ENCODE data around the gene KLHL40.
"Not testable (repeated sequence)": the region's sequence is repeated elsewhere in the genome, so short reads cannot be mapped to it uniquely, and the experiment has no call there.

The KLHL40 gene

DNA sequence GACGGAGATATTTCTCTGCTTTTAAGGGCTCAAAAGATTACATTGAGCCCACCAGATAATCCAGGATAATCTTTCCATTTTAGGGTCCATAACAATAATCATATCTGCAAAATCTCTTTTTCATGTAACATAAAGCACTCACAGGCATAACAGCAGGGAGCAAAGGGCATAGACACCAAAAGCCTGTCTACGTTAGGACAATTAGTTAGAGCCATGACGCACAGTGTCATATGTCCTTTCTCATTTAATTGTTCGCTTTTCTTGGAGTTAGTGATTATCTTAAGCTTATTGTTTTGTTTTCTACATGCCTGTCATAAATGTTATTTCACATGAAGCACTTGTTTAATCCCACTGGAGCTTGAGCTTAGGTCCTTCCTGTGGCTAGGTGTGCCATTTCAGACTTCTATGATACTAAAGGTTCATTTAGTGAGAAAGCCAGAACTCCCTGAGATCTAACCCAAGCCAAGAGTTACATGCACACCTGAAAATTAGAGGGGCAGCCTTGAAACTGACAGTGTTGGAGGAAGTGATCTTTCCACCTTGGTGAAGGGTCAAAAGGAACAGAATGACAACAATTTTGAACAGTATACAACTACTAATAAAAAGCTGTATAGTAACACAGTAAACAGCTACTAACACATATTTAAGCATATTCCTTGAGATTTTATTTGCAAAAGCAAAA is 29.0 kb downstream of the KLHL40 start:
- in situ Hi-C loops (cut with MboI; ENCODE audit: low sequenced_read_pairs): no loop called here

DNA sequence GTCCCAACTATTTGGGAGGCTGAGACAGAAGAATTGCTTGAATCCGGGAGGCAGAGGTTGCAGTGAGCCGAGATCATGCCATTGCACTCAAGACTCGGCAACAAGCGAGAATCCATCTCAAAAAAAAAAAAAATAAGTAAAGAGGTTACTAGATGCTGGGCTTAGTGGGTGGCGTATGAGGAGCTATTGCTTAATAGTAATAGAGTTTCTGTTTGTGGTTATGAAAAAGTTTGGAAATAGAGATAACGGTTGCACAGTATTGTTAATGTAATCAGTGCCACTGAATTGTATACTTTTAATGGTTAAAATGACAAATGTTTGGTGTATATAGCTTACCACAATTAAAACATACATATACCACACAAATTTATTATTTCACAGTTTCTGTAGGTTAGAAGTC is 32.0 kb downstream of the KLHL40 start:
- in situ Hi-C loops (cut with MboI; ENCODE audit: low sequenced_read_pairs): no loop called here

DNA sequence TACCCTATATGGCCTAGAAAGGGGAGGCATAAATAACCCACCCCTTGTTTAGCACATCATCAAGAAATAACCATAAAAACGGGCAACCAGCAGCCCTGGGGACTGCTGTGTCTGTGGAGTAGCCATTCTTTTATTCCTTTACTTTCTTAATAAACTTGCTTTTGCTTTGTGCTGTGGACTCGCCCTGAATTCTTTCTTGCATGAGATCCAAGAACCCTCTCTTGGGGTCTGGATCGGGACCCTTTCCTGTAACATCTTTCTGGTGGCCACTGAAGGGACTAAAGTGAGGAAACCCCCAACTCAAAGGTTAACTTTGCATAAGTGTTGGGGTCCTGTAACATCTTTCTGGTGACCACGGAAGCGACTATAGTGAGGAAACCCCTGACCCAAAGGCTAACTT is 33.0 kb downstream of the KLHL40 start:
- in situ Hi-C loops (cut with MboI; ENCODE audit: low sequenced_read_pairs): no loop called here

DNA sequence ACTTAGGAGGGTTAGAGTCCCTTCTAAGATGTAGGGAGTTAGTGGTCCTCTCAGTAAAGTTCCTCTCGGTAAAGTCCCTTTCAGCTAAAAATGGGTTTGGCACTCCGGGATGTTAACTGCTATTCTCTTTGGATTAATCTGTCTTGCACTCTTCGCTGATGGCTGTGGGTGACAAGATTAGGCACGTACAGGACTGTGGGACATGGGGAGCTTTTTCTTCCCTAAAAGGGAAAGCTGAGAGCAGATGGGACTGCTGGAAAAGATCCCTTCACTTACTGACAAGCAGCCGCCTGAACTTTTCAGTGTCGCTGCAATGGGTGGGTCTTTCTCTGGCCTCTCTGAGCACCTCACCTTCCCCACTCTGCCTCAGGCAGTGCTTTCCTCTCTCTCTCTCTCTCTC is 33.7 kb downstream of the KLHL40 start:
- in situ Hi-C loops (cut with MboI; ENCODE audit: low sequenced_read_pairs): no loop called here

DNA sequence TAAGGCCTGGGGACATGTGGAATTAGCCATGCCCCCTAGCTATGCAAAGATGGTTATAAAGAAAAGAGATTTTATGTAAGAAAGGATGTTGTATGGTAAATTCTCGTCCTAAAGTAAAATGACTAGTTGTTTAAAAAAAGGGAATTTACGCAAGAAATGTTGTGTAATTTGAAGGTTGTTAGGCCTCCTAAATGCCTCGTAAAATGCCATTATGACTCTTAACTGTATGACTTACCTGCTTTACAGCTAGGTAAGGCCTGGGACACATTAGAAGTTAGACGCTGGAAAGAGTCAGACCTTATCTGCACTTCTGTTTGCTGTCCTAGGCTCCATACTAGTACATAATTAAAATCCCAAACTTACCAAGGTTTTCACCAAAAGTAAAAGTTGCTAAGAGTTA is 34.8 kb downstream of the KLHL40 start:
- in situ Hi-C loops (cut with MboI; ENCODE audit: low sequenced_read_pairs): no loop called here

DNA sequence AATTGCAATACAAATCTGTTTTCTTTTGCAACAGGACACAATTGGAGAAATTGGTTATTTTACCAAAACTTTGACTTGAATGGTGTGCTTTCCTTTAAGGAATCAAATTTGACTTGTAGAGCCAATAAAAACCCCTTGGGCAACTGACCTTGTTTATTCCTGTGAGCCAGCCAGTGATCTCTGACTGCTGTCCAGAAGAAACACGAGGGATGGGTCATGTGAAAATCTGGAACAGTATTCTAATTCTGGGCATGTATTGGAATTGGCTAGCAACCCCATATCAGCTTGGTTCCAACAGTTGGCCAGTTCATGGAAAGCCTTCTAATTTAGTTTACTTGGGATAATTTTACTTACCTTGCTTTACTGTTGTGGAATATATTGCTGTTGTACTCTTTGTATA is 36.4 kb downstream of the KLHL40 start:
- in situ Hi-C loops (cut with MboI; ENCODE audit: low sequenced_read_pairs): no loop called here

DNA sequence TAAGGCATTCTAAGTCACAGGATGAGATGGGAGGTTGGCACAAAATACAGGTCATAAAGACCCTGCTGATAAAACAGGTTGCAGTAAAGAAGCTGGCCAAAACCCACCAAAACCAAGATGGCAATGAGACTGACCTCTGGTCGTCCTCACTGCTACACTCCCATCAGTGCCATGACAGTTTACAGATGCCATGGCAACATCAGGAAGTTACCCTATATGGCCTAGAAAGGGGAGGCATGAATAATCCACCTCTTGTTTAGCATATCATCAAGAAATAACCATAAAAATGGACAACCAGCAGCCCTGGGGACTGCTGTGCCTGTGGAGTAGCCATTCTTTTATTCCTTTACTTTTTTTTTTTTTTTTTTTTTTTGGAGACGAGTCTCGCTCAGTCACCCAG is 37.1 kb downstream of the KLHL40 start:
- in situ Hi-C loops (cut with MboI; ENCODE audit: low sequenced_read_pairs): not testable (repeated sequence)

DNA sequence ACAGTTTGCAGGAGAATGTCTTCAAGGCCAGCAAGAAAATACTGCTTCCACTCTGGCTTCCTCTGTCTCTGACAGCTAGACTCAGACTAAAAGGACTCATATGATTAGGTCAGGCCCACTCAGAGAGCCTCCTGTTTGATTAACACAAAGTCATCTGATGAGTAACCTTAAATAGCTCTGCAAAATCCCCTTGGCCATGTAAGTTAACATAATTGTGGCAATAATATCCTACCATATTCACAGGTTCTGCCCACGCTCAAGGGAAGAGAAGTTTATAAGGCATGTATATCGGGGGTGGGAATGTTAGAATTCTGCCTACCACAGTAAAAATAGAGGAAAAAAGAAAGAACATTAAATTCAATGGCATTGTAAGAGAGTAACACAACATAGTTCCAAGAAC is 37.9 kb downstream of the KLHL40 start:
- in situ Hi-C loops (cut with MboI; ENCODE audit: low sequenced_read_pairs): no loop called here

DNA sequence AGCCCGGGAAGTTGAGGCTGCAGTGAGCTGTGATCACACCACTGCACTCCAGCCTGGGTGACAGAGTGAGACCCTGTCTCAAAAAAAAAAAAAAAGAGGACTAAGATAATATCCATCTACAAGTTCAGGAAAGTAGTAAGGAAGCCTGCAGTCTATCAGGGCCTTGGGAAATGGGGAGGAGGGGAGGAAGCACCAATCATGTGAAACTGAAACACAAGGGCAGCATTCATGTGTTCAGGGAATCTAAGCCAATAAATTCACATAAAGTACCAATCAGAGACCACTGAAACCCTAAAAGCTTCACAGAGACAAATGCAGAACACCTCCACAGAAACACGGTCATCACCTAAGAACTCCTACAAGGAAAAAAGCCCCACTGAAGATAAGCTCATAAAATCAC is 40.1 kb downstream of the KLHL40 start:
- in situ Hi-C loops (cut with MboI; ENCODE audit: low sequenced_read_pairs): no loop called here

DNA sequence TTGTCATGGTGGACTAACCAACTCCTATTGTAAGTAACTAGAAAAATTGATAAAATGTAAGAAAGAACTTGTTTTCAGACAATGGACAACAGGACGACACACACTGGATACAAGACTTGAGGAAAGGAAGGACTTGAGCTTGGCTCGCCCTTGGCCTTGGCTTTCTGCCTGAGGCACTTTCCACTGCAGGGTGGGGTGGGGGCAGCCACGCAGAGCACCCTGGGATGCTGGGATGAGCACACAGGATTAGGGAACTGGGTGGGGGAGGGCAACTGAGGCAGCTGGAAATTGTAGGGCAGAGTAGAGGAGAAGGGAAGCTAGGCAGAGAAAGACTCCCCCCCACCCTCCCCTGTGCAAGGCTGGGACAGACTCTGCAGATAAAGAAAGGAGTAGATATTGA is 42.7 kb downstream of the KLHL40 start:
- in situ Hi-C loops (cut with MboI; ENCODE audit: low sequenced_read_pairs): no loop called here

DNA sequence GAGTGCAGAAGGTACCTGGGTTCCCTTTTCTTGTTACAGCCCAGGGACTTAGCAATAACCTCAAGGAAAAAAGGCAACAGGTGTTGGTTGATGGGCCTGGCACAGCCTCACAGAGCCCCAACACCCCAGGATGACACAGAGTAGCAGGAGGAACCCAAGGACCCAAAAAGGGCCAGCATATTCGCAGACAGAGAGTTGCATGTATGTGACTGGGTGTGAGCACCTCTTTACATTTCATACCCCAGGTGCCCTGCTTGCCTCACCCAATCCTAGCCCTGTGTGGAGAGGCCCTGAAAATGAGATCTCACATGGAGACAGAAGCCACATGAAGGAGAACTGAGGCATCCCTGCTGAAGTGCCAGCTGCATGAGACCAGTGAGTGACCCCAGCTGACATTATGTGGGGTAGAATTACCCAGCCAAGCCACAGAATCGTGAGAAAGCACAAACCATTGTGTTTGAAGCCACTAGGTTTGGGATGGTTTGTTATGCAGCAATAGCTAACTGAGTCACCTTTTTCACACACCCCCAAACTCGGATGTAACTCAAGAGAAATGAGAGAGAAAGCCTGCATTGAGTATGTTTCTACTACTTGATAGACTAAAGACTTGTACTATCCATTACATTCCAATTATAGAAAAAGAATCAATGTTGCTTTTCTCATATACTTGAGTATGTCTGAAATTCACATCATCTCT is 43.5 kb downstream of the KLHL40 start:
- in situ Hi-C loops (cut with MboI; ENCODE audit: low sequenced_read_pairs): no loop called here

DNA sequence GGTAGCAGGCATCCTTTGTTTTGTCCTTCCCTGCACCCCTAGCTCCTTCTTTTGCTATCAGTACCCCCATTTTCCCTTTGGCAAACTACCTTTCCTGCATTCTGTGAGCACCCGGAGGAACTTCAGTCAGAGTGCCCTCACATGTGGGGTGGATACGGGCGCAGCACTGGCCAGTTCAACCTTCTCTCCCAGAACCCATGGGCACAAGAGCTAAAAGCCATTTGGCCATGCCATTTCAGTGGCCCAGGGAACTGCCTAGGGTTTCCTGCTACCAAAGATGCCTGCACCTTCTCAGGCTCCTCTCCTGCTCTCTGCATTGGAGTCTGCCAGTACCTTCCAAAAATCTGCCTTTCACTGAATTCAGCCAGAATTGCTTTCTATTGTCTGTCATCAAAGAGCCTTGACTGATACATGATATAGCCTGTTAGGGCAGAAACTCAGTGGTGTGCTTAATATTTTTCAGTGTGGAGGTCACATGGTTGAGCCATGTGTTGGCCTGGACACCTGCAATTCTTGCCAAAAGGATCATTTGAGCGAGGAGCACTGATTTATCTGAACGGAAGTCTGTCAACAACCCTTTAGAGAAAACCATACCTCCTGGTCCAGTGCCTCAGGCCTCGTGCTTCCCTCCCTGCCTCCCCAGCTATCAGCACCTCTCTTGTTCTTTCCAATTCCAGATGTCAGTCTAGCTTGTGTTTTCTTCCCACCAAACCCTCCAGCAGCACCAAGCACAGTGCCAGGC is 44.2 kb downstream of the KLHL40 start:
- in situ Hi-C loops (cut with MboI; ENCODE audit: low sequenced_read_pairs): no loop called here

DNA sequence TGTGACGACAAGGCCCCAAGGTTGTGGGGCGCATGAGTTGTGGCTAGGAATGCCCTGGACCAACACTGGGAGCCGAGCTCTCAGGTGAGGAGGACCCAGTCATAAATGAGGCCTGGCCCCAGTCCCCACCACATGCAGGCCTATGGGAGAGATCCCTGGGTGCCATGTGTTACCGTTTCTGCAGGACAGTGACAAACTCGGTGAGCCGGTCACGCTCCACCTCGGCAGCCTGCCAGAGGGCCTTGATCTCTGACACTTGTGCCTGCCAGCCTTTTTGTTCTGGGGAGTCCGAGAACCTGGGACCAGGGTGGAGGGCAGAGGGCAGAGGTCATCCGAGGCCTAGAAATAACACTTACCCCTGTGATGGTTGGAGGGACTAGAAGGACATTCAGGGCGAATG is 45.0 kb downstream of the KLHL40 start:
- in situ Hi-C loops (cut with MboI; ENCODE audit: low sequenced_read_pairs): no loop called here

DNA sequence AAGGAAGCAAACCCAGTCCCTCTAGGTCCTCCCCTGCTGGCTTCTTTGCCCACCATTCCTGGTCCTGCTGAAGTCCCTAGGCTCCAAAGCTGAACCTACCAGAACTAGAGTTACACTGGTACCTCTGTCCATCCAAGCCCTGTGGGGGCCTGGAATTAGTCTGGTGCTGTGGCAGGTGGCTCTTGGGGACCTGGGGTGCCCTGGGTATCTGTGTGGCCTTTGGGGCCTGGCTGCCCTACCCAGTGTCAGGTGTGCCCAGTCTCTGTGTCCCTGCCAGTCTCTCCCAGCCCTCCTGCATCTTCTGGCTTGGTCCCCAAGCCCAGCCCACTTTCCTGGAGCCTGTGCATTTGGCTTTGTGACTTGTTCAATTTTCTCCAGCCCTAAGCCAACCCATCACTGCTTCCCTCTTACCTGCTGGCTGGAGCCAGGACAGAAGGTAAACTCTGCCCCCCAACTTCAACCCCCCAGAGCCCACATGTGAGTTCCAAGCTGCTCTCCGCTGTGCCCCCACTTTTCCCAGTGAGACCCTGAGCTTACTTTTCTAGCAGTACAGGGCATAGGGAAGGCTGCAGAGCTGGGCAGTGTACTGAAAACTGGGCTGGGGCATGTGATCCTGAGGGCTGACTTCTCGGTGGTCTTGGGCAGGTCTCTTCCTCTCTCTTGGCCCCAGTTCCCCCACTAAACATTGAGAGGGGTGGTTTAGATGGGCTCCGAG is 45.5 kb downstream of the KLHL40 start:
- in situ Hi-C loops (cut with MboI; ENCODE audit: low sequenced_read_pairs): no loop called here

DNA sequence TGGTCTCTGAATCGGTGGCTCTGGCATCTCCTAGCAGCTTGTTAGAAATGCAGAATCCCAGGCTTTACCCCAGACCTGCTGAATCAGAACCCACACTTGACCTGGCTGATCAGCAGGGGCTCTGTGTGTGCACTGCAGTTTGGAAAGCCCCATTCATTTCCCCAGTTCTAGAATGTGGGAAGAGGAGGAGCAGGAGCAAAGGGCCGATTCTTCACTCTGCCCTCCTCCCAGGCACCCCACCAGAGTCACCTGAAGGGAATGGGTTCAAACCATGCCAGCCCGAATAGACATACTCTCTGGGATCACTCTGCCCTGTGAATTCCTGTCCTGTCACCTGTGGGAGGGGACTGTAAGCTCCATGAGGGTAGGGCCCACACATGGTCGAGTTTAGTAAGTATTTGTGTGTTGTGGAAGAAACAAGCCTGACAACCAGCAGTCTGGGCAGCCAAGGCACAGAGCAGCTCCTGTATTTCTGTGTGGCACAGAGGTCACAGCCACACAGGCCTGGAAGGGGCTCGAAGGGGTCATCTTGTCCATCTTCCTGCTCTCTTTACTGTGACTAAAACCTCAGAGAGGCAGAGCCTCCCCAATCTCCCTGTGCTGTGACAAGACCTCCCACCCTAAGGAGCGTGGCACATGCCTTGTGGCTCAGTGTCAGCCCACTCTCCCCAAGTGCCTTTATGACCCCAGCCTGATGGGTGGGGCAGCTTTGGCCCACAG is 46.3 kb downstream of the KLHL40 start:
- in situ Hi-C loops (cut with MboI; ENCODE audit: low sequenced_read_pairs): no loop called here

DNA sequence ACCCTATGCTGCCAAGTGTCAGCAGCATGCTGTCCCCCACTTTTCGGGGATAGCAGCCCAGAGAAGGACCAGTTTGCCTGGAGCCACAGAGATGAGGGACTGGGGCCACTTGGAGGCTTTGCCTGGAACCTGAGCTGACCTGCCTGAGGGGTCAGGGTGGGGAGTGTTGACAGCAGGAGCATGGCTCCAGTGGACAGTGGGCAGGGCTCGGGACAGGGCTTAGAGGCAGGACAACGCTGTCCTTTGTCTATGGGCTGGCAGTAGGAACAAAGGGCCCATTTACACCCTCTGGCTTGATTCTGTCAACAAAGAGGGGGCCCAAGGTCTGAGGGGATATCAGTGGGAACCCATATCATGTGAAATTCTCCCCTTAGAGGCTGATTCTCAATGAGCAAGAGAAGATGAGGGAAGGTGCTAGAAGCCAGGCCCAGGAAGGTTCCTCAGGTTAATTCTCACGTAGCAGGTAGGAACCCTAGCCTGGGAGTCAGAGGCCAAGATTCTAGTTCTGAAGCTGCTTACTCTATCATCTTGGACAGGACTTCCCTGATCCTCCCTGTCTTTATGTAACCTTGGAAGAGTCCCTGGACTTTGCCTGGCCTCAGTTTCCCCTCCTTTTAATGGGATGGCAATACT is 47.0 kb downstream of the KLHL40 start:
- in situ Hi-C loops (cut with MboI; ENCODE audit: low sequenced_read_pairs): no loop called here

DNA sequence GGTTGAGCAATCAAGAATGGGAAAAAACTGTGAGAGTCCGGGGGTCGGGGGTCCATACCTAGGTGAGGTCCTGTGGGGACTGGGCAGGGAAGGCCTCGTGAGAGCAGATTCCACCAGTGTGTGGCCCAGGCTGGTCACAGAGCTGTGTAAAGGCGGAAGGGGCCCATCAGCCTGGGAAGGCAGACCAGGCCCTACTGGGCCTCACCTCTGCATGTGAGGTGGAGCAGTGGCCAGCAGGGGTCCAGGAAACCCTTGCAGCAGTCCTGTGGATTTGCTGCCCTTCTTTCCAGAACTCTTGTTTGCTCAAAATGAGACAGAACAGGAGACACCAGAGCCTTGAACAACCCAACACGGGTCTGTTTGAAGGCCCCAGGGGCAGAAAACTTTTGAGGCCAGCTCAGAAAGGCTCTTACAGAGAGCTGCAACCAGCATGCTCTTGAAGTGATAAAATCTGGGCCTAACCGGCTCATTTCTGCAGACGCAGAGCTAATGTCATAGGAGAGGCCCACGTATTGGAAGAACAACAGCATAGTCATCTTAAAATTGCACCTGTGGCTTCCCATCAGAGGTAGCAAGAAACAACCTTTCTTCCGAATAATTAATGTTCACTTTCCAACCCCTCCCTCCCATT is 47.6 kb downstream of the KLHL40 start:
- in situ Hi-C loops (cut with MboI; ENCODE audit: low sequenced_read_pairs): no loop called here

DNA sequence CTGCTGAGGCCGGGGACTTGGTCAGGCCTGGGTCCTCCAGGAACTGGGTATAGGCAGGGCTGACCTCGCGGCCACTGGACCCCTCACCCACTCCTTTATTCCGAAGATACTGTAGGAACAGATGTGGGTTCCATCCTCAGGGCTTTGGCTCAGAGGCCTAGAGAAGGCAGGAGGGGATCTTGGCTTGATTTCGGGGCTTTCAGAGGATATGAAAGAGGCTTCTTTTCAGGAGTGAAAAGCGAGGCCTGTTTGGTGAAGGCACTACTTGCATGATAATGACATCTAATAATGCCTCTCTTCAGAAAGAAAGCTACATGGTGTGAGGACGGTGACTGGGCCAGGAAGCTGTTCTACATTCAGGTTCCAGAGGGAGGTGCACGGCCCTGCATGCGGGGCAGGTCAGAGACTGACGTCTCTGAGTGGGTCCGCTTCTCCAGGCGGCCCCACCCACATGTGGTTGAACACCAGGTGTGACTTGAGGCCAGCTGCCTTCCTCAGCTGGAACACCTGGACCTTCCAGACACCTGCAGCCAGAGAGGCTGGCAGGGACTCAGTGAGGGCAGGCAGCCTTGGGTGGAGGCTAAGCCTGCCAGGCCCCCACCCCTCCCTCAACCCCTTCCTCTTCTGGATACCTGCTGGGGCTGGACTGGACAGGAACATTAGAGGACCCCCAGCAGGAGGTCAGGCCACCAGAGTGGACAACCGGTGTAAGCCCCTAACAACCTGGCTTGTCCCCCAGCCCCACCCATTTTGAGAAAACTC is 48.3 kb downstream of the KLHL40 start:
- in situ Hi-C loops (cut with MboI; ENCODE audit: low sequenced_read_pairs): no loop called here

DNA sequence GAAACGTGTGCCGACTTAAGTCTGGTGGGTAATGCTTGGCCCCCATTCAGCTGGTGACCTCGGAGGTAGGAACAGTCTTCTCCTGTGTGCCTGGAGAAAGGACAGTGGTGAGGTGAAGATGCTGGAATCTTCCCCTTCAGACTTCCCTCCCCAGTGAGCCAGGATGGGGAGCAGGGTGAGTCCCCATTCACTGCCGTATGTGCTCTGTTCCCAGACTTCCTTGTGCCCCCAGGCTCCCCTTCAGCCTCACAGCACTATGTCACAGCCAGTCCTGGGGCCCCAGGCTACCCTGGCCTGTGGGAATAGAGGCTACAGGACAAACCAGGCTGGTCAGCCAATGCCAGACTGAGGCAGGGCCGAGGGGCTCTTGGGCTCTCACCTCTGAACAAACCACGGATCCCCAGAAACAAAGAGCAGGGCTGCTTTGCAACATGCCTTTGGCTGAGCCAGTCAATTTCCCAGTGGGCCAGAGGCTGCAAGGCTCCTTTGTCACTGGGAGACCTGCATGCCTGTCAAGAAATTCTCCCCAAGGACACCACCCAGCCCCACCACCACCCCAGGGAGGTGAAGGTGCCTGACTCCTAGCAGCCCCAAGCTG is 49.0 kb downstream of the KLHL40 start:
- in situ Hi-C loops (cut with MboI; ENCODE audit: low sequenced_read_pairs): no loop called here

All from hTERT RPE-1 (cell line).